ENCODE data around the gene TOMM34.

The TOMM34 gene

DNA sequence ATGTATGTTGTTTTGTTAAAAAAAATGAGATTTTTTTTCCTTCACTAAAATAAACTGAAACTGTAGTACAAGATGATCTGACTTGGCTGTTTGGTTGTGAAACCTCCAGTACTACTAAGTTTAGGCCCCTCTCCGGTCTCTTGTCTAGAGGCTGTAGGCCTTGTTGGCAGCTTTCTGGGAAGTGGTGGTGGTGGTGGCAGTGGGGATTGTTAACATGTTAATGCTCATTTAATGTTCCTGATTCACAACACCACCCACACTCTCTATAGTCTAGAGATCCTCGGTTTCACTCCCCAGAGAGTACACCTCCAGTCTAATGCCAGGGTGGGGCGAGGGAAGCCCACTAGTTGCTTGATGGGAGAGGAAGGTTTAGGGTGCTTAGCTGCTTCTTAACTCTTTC is 30.2 kb upstream of the TOMM34 start:
- no peak for DNase-seq (ENCODE audit: low spot score)
- in situ Hi-C loops (cut with MboI; ENCODE audit: low pct_unique_long_range_greater_than_20kb, low sequenced_read_pairs, unreplicated experiment): no loop called here
- TF ChIP-seq CTCF (IDR thresholded peaks at IDR 0.05; ENCODE audit: extremely low read depth, insufficient read depth, missing control alignments): no peak

DNA sequence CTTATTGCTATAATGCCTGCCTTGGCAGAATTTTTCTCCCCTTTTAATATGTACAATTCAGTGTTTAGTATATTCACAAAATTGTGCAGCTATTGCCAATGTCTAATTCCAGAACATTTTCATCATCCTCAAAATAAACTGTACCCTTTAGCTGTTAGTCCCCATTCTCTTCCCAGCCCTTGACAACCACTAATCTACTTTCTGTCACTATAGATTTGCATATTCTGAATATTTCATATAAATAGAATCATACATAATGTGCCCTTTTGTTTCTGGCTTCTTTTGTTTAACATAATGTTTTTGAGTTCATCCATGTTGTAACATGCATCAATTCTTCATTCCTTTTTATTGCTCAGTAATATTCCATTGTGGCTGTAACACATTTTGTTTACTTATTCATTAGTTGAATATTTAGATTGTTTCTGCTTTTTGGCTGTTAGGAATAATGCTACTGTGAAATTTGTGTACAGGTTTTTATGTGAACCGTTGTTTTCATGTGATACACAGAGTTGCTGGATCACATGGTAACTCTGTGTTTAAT is 28.5 kb upstream of the TOMM34 start:
- TF ChIP-seq CTCF (IDR thresholded peaks at IDR 0.05; ENCODE audit: extremely low read depth, insufficient read depth, missing control alignments): no peak
- in situ Hi-C loops (cut with MboI; ENCODE audit: low pct_unique_long_range_greater_than_20kb, low sequenced_read_pairs, unreplicated experiment): no loop called here
- DNase-seq (ENCODE audit: low spot score): no peak

GRCh38 chr20:44983093-44983674 is 23.0 kb upstream of the TOMM34 start:
- no peak for TF ChIP-seq CTCF (IDR thresholded peaks at IDR 0.05; ENCODE audit: extremely low read depth, insufficient read depth, missing control alignments)
- in situ Hi-C loops (cut with MboI; ENCODE audit: low pct_unique_long_range_greater_than_20kb, low sequenced_read_pairs, unreplicated experiment): no loop called here
- DNase-seq (ENCODE audit: low spot score): no peak

- in situ Hi-C loops (cut with MboI; ENCODE audit: low pct_unique_long_range_greater_than_20kb, low sequenced_read_pairs, unreplicated experiment): no loop called here
- no peak for DNase-seq (ENCODE audit: low spot score)
- no peak for TF ChIP-seq CTCF (IDR thresholded peaks at IDR 0.05; ENCODE audit: extremely low read depth, insufficient read depth, missing control alignments)
These were observed 21.7 kb upstream of the TOMM34 start for GRCh38 chr20:44981736-44982406.

DNA sequence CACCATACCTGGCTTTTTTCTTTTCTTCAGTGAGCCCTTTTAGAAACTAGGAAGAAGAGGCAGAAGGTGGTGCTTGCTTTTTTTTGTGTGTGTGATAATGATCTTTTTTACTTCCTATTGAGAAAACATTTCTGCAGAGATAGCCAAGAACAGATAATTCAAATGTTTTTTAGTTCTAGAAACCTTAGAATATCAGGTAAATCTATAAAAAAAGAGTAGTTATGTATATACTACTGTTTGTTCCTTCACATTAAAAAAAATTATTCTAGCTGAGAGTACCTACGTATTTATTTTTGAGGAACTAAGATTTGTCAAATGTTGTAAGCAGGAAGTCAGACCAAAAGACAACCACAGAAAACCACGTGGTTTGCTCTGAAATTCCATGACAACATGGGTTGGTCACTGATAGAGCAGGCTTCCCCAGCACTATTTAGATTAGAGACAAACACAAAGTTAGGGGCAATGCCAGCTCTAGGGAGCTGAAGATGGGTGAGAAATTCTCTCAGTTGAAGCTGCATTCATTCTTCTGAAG is 19.0 kb upstream of the TOMM34 start:
- in situ Hi-C loops (cut with MboI; ENCODE audit: low pct_unique_long_range_greater_than_20kb, low sequenced_read_pairs, unreplicated experiment): no loop called here
- TF ChIP-seq CTCF (IDR thresholded peaks at IDR 0.05; ENCODE audit: extremely low read depth, insufficient read depth, missing control alignments): no peak
- DNase-seq (ENCODE audit: low spot score): peak; percentile 45

GRCh38 chr20:44976698-44977097 is 16.5 kb upstream of the TOMM34 start:
- no peak for TF ChIP-seq CTCF (IDR thresholded peaks at IDR 0.05; ENCODE audit: extremely low read depth, insufficient read depth, missing control alignments)
- in situ Hi-C loops (cut with MboI; ENCODE audit: low pct_unique_long_range_greater_than_20kb, low sequenced_read_pairs, unreplicated experiment): no loop called here
- DNase-seq (ENCODE audit: low spot score): no peak

All from GM13977 (cell line).